ENCODE results near the gene UBTD1.
"Not testable (repeated sequence)": the region's sequence is repeated elsewhere in the genome, so short reads cannot be mapped to it uniquely, and the experiment has no call there.

Gene UBTD1

GRCh38 chr10:97517096-97517750 is 18.5 kb downstream of the UBTD1 start:
- no peak for DNase-seq

GRCh38 chr10:97517778-97518300 is 19.1 kb downstream of the UBTD1 start:
- no peak for DNase-seq

- DNase-seq = no peak
Measured at GRCh38 chr10:97518301-97519043, 19.7 kb downstream of the UBTD1 start.

- DNase-seq = no peak
Measured at GRCh38 chr10:97519342-97519741, 20.6 kb downstream of the UBTD1 start.

- DNase-seq = no peak
Measured at GRCh38 chr10:97520520-97520919, 21.8 kb downstream of the UBTD1 start.

GRCh38 chr10:97520978-97521761 is 22.4 kb downstream of the UBTD1 start:
- no peak for DNase-seq

GRCh38 chr10:97522071-97522470 is 23.3 kb downstream of the UBTD1 start:
- DNase-seq = no peak

GRCh38 chr10:97522937-97523336 is 24.2 kb downstream of the UBTD1 start:
- DNase-seq = no peak

- no peak for DNase-seq
Measured at GRCh38 chr10:97525086-97525485, 26.4 kb downstream of the UBTD1 start.

GRCh38 chr10:97525683-97526110 is 27.0 kb downstream of the UBTD1 start:
- no peak for DNase-seq

GRCh38 chr10:97528876-97529275 is 30.2 kb downstream of the UBTD1 start:
- DNase-seq = not testable (repeated sequence)

- DNase-seq = no peak
Measured at GRCh38 chr10:97529685-97530465, 31.2 kb downstream of the UBTD1 start.

GRCh38 chr10:97531401-97531986 is 32.8 kb downstream of the UBTD1 start:
- no peak for DNase-seq

- no peak for DNase-seq
Measured at GRCh38 chr10:97532935-97533671, 34.4 kb downstream of the UBTD1 start.

- no peak for DNase-seq
Measured at GRCh38 chr10:97533888-97534287, 35.2 kb downstream of the UBTD1 start.

- no peak for DNase-seq
Measured at GRCh38 chr10:97534746-97535367, 36.1 kb downstream of the UBTD1 start.

GRCh38 chr10:97537186-97537869 is 38.6 kb downstream of the UBTD1 start:
- DNase-seq = no peak

- DNase-seq = no peak
Measured at GRCh38 chr10:97538411-97538810, 39.7 kb downstream of the UBTD1 start.

GRCh38 chr10:97538839-97539238 is 40.1 kb downstream of the UBTD1 start:
- no peak for DNase-seq

- DNase-seq = no peak
Measured at GRCh38 chr10:97539523-97540200, 40.9 kb downstream of the UBTD1 start.
